ENCODE data around the gene CARS2.
"Not testable (repeated sequence)": the region's sequence is repeated elsewhere in the genome, so short reads cannot be mapped to it uniquely, and the experiment has no call there.

The CARS2 gene

GRCh38 chr13:110681868-110682550, 23.9 kb downstream of the CARS2 start:
- H3K36me3 ChIP-seq (ENCODE audit: insufficient read depth, low read length): peaks cover 20% of the 10 kb centered on the region; the same call in 1 of the 2 replicates
- TF ChIP-seq FOXP2 (optimal IDR thresholded peaks at IDR 0.05; ENCODE audit: control extremely low read depth, extremely low read length, insufficient read depth): no peak
- no peak for TF ChIP-seq EZH2 (IDR thresholded peaks at IDR 0.05)
- no peak for TF ChIP-seq POLR2AphosphoS5 (IDR thresholded peaks at IDR 0.05; ENCODE audit: borderline replicate concordance, low read depth, low read length)
- no peak for DNase-seq (ENCODE audit: low read depth, low spot score)

GRCh38 chr13:110680852-110681251, 25.1 kb downstream of the CARS2 start:
- H3K27ac ChIP-seq: no peak overlapping the region
- no peak for DNase-seq (ENCODE audit: low read depth, low spot score)
- no peak for TF ChIP-seq FOXP2 (optimal IDR thresholded peaks at IDR 0.05; ENCODE audit: control extremely low read depth, extremely low read length, insufficient read depth)
- no peak for TF ChIP-seq POLR2AphosphoS5 (IDR thresholded peaks at IDR 0.05; ENCODE audit: borderline replicate concordance, low read depth, low read length)
- TF ChIP-seq EZH2 (IDR thresholded peaks at IDR 0.05): no peak
- H3K9me3 ChIP-seq (ENCODE audit: low read depth, low read length): no peaks in the 10 kb centered on the region
- H3K9ac ChIP-seq (ENCODE audit: insufficient read length): no peak overlapping the region
- H3K36me3 ChIP-seq (ENCODE audit: insufficient read depth, low read length): peaks cover 30% of the 10 kb centered on the region; the same call in 1 of the 2 replicates
- no peak overlapping the region for H3K4me3 ChIP-seq

More at GRCh38 chr13:110681868-110682550, 23.9 kb downstream of the CARS2 start:
- H3K27ac ChIP-seq: no peak overlapping the region
- no peak overlapping the region for H3K4me3 ChIP-seq
- H3K9me3 ChIP-seq (ENCODE audit: low read depth, low read length): no peaks in the 10 kb centered on the region
- no peak overlapping the region for H3K9ac ChIP-seq (ENCODE audit: insufficient read length)

- TF ChIP-seq FOXP2 (optimal IDR thresholded peaks at IDR 0.05; ENCODE audit: control extremely low read depth, extremely low read length, insufficient read depth): no peak
- TF ChIP-seq POLR2AphosphoS5 (IDR thresholded peaks at IDR 0.05; ENCODE audit: borderline replicate concordance, low read depth, low read length): no peak
- TF ChIP-seq EZH2 (IDR thresholded peaks at IDR 0.05): no peak
- Histone ChIP-seq H3K36me3 (ENCODE audit: insufficient read depth, low read length) (peaks cover 34% of the 10 kb centered on the region; the same call in 1 of the 2 replicates), H3K27ac (no peak overlapping the region)
Observed at GRCh38 chr13:110677731-110678545, 28.0 kb downstream of the CARS2 start.

GRCh38 chr13:110676595-110677587, 29.0 kb downstream of the CARS2 start:
- Histone ChIP-seq H3K4me3 (no peak overlapping the region), H3K36me3 (ENCODE audit: insufficient read depth, low read length) (peaks cover 25% of the 10 kb centered on the region; the same call in 1 of the 2 replicates), H3K9ac (ENCODE audit: insufficient read length) (no peak overlapping the region), H3K27ac (no peak overlapping the region), H3K9me3 (ENCODE audit: low read depth, low read length) (no peaks in the 10 kb centered on the region)
- DNase-seq (ENCODE audit: low read depth, low spot score): no peak
- TF ChIP-seq EZH2 (IDR thresholded peaks at IDR 0.05) (no peak), POLR2AphosphoS5 (IDR thresholded peaks at IDR 0.05; ENCODE audit: borderline replicate concordance, low read depth, low read length) (no peak), FOXP2 (optimal IDR thresholded peaks at IDR 0.05; ENCODE audit: control extremely low read depth, extremely low read length, insufficient read depth) (no peak)

More at GRCh38 chr13:110677731-110678545, 28.0 kb downstream of the CARS2 start:
- Histone ChIP-seq H3K4me3 (no peak overlapping the region), H3K9ac (ENCODE audit: insufficient read length) (no peak overlapping the region), H3K9me3 (ENCODE audit: low read depth, low read length) (no peaks in the 10 kb centered on the region)
- no peak for DNase-seq (ENCODE audit: low read depth, low spot score)

- not testable (repeated sequence) for H3K9me3 ChIP-seq (ENCODE audit: low read depth, low read length); H3K9ac ChIP-seq (ENCODE audit: insufficient read length); H3K4me3 ChIP-seq; H3K27ac ChIP-seq; DNase-seq (ENCODE audit: low read depth, low spot score)
- H3K36me3 ChIP-seq (ENCODE audit: insufficient read depth, low read length): peaks cover 43% of the 10 kb centered on the region
Observed at GRCh38 chr13:110669814-110670213, 36.1 kb downstream of the CARS2 start.

GRCh38 chr13:110669036-110669435, 36.9 kb downstream of the CARS2 start:
- Histone ChIP-seq H3K4me3 (no peak overlapping the region), H3K27ac (no peak overlapping the region), H3K9ac (ENCODE audit: insufficient read length) (no peak overlapping the region), H3K9me3 (ENCODE audit: low read depth, low read length) (no peaks in the 10 kb centered on the region), H3K36me3 (ENCODE audit: insufficient read depth, low read length) (peaks cover 44% of the 10 kb centered on the region)
- no peak for DNase-seq (ENCODE audit: low read depth, low spot score)
- TF ChIP-seq FOXP2 (optimal IDR thresholded peaks at IDR 0.05; ENCODE audit: control extremely low read depth, extremely low read length, insufficient read depth): no peak
- TF ChIP-seq EZH2 (IDR thresholded peaks at IDR 0.05): no peak
- TF ChIP-seq POLR2AphosphoS5 (IDR thresholded peaks at IDR 0.05; ENCODE audit: borderline replicate concordance, low read depth, low read length): no peak

- H3K9me3 ChIP-seq (ENCODE audit: low read depth, low read length): no peaks in the 10 kb centered on the region
- no peak for DNase-seq (ENCODE audit: low read depth, low spot score)
- peaks cover 72% of the 10 kb centered on the region for H3K36me3 ChIP-seq (ENCODE audit: insufficient read depth, low read length)
- H3K4me3 ChIP-seq: no peak overlapping the region
- no peak overlapping the region for H3K27ac ChIP-seq
- TF ChIP-seq EZH2 (IDR thresholded peaks at IDR 0.05): no peak
- no peak for TF ChIP-seq FOXP2 (optimal IDR thresholded peaks at IDR 0.05; ENCODE audit: control extremely low read depth, extremely low read length, insufficient read depth)
- no peak for TF ChIP-seq POLR2AphosphoS5 (IDR thresholded peaks at IDR 0.05; ENCODE audit: borderline replicate concordance, low read depth, low read length)
- H3K9ac ChIP-seq (ENCODE audit: insufficient read length): no peak overlapping the region
Observed at GRCh38 chr13:110666255-110666533, 39.7 kb downstream of the CARS2 start.

Measured in SK-N-MC (cell line).